ENCODE results near the gene DEGS1. TPM values are rescaled to one million over a fixed set of nuclear protein-coding genes. Genes with fewer than 3 reads are reported as not detected.

DEGS1 gene
- total RNA-seq, 2 donors from 2014 or later = 12.8 to 20.9 TPM

GRCh38 chr1:224177356-224177999, 5.6 kb upstream of the DEGS1 start:
- no peak for ATAC-seq
- intact Hi-C loops (cut with DNase I, micrococcal nuclease) = no loop called here

DNA sequence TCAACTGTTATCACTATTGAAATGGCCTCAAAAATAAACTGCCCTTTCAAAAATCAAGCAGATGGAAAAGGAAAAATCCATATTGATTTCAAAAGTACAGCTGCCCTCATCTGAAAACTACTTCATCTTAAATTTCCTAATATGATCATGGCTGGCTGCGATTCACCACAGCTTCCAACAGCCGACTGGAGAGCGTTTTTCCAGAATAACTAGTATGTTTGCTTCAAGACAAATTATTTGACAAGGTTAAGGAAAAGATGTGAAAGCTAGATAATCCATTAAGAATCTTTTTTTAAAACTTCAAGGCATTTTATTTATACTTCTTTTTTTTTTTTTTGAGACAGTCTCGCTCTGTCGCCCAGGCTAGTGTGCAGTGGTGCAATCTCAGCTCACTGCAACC, 4.1 kb upstream of the DEGS1 start:
- ATAC-seq = no peak
- DNase-seq = no peak
- intact Hi-C loops (cut with DNase I, micrococcal nuclease) = no loop called here

More at GRCh38 chr1:224177356-224177999, 5.6 kb upstream of the DEGS1 start:
- no peak for DNase-seq

DNA sequence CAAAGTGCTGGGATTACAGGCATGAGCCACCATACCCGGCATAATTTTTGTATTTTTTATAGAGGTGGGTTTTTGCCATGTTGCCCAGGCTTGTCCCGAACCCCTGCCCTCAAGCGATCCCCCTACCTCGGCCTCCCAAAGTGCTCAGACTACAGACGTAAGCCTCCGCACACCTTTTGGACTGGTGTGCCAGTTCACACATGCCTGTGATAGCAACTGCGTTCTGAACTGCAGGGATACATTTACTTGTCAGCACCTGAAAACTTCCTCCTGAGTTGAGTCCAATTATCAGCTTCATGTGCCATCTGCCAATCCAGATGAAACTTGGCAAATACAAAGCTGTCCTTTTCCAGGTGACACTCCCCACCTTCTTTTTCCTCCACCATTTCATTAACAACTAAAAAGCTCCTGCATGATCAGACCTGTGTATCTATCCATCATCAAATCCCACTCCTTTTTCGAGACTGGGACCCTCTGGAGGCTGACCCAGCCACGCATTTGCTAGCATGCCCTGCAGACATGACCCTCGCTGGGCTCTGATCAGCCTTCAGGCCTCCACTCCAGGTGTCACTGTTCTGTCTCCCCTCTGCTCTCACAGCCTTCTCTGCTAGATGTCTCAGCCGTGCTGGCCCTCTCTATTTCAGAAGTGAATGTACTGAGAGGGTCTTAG, 2.1 kb upstream of the DEGS1 start:
- DNase-seq (no peak), ATAC-seq (no peak)
- intact Hi-C loops (cut with DNase I, micrococcal nuclease) = no loop called here

- no peak for ATAC-seq
- intact Hi-C loops (cut with DNase I, micrococcal nuclease) = no loop called here
- DNase-seq = no peak
These were observed 1.6 kb upstream of the DEGS1 start for GRCh38 chr1:224181453-224181810.

DNA sequence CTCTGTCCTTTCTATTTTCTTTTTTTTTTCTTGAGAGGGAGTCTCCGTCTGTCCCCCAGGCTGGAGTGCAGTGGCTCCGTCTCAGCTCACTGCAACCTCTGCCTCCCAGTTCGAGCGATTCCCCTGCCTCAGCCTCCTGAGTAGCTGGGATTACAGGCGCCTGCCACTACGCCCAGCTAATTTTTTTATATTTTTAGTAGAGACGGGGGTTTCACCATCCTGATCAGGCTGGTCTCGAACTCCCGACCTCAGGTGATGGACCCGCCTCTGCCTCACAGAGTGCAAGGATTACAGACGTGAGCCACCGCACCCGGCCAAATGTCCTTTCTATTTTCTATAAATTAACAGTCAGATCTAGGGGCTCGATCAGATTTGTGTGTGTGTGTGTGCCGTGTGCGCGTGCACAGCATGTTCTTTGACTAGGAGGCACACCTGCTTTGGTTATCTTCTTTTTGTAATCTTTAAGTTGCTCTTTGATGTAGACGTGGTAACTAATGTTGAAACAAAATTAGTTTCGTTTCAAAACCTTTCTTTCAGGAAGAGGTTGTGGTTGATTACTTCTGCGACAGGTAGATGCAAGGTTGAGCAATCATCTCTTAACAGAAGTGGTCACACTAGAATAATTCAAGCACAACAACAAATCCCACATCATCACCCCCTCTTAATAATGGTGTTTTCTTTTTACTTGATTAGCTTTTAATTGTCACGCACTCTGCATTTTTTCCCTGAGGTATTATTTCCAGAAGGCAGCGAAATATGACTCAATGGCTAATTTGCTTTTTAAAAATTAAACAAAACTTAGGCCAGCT, 779 bp upstream of the DEGS1 start:
- intact Hi-C loops (cut with DNase I, micrococcal nuclease) = no loop called here
- ATAC-seq (peak; percentile 43), DNase-seq (peak in 1 of 2 donors; percentile 41)

GRCh38 chr1:224183591-224184312, 712 bp downstream of the DEGS1 start:
- intact Hi-C loops (cut with DNase I, micrococcal nuclease) = no loop called here
- DNase-seq (peak; percentile 48 to 63), ATAC-seq (peak; percentile 65)

- no peak for DNase-seq
- intact Hi-C loops (cut with DNase I, micrococcal nuclease) = no loop called here
- no peak for ATAC-seq
These were observed 2.2 kb downstream of the DEGS1 start for GRCh38 chr1:224185208-224185607.

- no peak for DNase-seq
- intact Hi-C loops (cut with DNase I, micrococcal nuclease) = no loop called here
- ATAC-seq = no peak
These were observed 5.2 kb downstream of the DEGS1 start for GRCh38 chr1:224188286-224188685.

DNA sequence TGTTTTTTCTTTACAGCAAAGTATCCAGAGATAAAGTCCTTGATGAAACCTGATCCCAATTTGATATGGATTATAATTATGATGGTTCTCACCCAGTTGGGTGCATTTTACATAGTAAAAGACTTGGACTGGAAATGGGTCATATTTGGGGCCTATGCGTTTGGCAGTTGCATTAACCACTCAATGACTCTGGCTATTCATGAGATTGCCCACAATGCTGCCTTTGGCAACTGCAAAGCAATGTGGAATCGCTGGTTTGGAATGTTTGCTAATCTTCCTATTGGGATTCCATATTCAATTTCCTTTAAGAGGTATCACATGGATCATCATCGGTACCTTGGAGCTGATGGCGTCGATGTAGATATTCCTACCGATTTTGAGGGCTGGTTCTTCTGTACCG, 6.5 kb downstream of the DEGS1 start:
- ATAC-seq = no peak
- intact Hi-C loops (cut with DNase I, micrococcal nuclease) = no loop called here
- DNase-seq = no peak

- no peak for ATAC-seq
- no peak for DNase-seq
- intact Hi-C loops (cut with DNase I, micrococcal nuclease) = no loop called here
These were observed 9.2 kb downstream of the DEGS1 start for GRCh38 chr1:224192082-224192788.

- DNase-seq (no peak), ATAC-seq (no peak)
These were observed 10.4 kb downstream of the DEGS1 start for GRCh38 chr1:224193319-224193966.

DNA sequence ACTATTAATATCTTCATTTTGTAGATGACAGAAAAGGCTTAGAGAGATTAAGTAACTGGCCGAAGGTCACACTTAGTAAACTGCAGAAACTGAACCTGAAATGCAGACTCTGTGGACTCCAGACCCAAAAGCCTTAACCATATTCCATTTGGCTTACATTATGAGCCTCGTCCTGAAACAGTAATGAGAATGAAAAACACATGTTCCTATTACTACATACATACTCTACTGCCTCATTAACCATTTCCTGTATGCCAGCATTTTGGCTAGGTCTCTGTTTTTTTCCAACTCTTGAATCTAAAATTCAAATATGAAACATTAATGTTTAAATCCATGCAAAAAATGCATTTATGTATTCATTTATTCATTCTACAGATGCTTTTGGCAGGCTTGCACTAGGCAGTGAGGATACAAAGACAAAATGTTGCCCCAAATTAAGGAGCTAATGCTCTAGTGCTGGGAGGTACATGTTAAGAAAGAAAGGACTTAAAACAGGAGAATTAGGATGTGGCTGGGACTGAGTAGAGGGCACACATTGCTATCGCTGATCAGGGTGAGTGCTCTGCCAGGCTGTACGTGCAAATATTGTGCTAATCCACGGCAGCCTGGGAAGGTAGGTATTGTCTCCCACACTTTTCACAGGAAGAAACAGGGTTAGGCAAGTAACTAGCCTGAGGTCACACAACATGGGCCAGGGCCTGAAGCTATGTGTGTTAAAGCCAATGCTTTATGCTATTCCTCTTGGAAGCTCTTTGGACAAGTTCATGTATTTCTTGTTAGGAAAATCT, 14.0 kb downstream of the DEGS1 start:
- no peak for ATAC-seq
- DNase-seq = no peak
- intact Hi-C loops (cut with DNase I, micrococcal nuclease) = no loop called here

More at GRCh38 chr1:224193319-224193966, 10.4 kb downstream of the DEGS1 start:
- intact Hi-C loops (cut with DNase I, micrococcal nuclease) = no loop called here

DNA sequence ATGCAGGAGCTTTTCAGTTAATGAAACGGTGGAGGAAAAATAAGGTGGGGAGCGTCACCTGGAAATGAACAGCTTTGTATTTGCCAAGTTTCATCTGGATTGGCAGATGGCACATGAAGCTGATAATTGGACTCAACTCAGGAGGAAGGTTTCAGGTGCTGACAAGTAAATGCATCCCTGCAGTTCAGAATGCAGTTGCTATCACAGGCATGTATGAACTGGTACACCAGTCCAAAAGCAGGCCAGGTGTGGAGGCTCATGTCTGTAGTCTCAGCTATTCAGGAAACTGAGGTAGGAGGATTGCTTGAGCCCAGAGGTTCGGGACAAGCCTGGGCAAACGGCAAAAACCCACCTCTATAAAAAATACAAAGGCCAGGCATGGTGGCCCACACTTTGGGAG, 15.5 kb downstream of the DEGS1 start:
- DNase-seq (no peak), ATAC-seq (no peak)
- intact Hi-C loops (cut with DNase I, micrococcal nuclease) = no loop called here

DNA sequence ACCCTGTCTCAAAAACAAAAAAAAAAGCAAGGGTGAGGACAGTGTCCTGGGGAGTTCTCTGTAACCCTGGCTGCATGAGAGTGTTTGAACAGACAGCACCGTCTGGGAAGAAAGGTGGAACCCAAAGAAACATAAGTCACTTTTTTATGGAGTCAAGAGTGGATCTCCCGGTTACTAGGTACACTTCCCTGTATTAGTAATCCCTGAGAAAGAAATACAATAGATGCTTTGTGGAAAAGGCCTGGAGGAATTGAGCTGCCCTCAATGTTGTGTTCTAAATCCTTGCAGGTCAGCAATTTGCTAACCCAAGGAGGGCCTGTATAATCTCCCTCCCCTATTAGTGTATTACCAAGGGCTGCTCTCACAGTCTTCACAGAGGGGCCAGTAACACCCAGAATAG, 16.6 kb downstream of the DEGS1 start:
- intact Hi-C loops (cut with DNase I, micrococcal nuclease) = no loop called here
- ATAC-seq (peak; percentile 57), DNase-seq (no peak)

DNA sequence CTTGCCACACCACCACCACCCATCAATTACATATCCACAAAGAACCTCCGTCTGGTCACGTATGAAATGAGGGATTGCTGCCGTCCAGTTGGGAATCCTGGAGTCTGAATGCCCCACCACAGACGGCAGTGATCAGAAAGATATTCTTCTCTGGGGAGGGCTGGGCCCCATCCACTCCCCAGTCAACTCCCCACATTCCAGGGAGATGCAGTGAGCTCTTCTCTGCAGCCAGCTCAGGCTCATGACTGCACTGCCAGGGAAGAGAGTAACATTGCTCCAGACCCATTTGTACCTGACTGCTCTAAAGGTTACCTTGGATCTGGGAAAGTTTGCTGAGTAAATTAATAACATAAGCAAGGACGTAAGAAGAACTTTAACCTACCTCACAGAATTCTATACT, 18.3 kb downstream of the DEGS1 start:
- DNase-seq = no peak
- no peak for ATAC-seq
- intact Hi-C loops (cut with DNase I, micrococcal nuclease) = no loop called here

GRCh38 chr1:224201853-224202252, 18.8 kb downstream of the DEGS1 start:
- ATAC-seq = no peak
- DNase-seq = no peak
- intact Hi-C loops (cut with DNase I, micrococcal nuclease) = no loop called here

GRCh38 chr1:224203243-224204016, 20.4 kb downstream of the DEGS1 start:
- intact Hi-C loops (cut with DNase I, micrococcal nuclease) = no loop called here
- DNase-seq = peak; percentile 31 to 54
- peak; percentile 33 for ATAC-seq
